OCI-LY7 (cell line): Measurements from ENCODE around the gene XRCC3.

Experiments
- EZH2phosphoT487 ChIP-seq: fragments of 200-600 bp; sonication (generic); IDR thresholded peaks from 2 replicates; pipeline ENCODE4 v1.6.1; 2018; ENCODE audit warnings: low read depth, borderline replicate concordance, mild to moderate bottlenecking, mixed run types, antibody characterized with exemption, low read length, moderate library complexity, mixed read lengths
- TF ChIP-seq, protein P1 (sequence below): fragments of 200-600 bp; sonication (generic); conservative IDR thresholded peaks from 2 replicates; pipeline ENCODE4 v1.5.1; 2014; ENCODE audit warnings: mild to moderate bottlenecking, antibody characterized with exemption, low read length, moderate library complexity, mixed read lengths

GRCh38 chr14:103653805-103654204 lies 61.4 kb downstream of the XRCC3 start:
- TF ChIP-seq, protein P1, sequence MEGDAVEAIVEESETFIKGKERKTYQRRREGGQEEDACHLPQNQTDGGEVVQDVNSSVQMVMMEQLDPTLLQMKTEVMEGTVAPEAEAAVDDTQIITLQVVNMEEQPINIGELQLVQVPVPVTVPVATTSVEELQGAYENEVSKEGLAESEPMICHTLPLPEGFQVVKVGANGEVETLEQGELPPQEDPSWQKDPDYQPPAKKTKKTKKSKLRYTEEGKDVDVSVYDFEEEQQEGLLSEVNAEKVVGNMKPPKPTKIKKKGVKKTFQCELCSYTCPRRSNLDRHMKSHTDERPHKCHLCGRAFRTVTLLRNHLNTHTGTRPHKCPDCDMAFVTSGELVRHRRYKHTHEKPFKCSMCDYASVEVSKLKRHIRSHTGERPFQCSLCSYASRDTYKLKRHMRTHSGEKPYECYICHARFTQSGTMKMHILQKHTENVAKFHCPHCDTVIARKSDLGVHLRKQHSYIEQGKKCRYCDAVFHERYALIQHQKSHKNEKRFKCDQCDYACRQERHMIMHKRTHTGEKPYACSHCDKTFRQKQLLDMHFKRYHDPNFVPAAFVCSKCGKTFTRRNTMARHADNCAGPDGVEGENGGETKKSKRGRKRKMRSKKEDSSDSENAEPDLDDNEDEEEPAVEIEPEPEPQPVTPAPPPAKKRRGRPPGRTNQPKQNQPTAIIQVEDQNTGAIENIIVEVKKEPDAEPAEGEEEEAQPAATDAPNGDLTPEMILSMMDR, result no peak
- TF ChIP-seq EZH2phosphoT487, result no peak
